HepG2 (cell line): ENCODE data around the gene DESI2. TPM values are rescaled to one million over a fixed set of nuclear protein-coding genes. Genes with fewer than 3 reads are reported as not detected.
A peak's percentile ranks its signal among the peaks of the same experiment; 100 is the strongest.

Experiments used
- ATAC-seq: fragments of 200-7000 bp; cut with Tn5 transposase; 3 replicates; pipeline ENCODE4 v1.9.1; 2020; ENCODE audit warnings: mild to moderate bottlenecking, moderate library complexity
- BruUV-seq: library from RNA; stranded (reverse); fragments of 400-500 nt; replicated peaks from 2 replicates; lab custom pipeline; 2021; lab: Mats Ljungman, UMichigan
- CTCF ChIA-PET: fragments of 300-600 bp; formaldehyde crosslinking; extraction: SDS; loops from one replicate; lab custom pipeline; 2021; ENCODE audit warnings: low total read pairs, inconsistent platforms, low intra/inter-chr PET ratio; lab: Yijun Ruan, JAX
- POLR2A ChIA-PET: fragments of 350-600 bp; sonication (Branson Sonifier 250); formaldehyde crosslinking; loops from one replicate; lab custom pipeline; 2020; ENCODE audit warnings: antibody characterized with exemption, inconsistent platforms; lab: Yijun Ruan, JAX
- DNase-seq: peaks from one replicate; pipeline ENCODE4 v3.0.0-alpha.2; 2015; ENCODE audit warnings: low spot score
- FAIRE-seq: peaks from 3 replicates; lab custom pipeline; 2011; peaks lifted over from hg19 to GRCh38; lab: Jason Lieb, UNC
- H2AFZ ChIP-seq: one replicate; pipeline ENCODE4 v1.6.1; 2011; ENCODE audit warnings: low read length, inconsistent platforms
- H3K27ac ChIP-seq: fragments of 300-600 bp; 3 replicates; pipeline ENCODE4 v1.8.0; 2011; ENCODE audit warnings: mixed run types, mild to moderate bottlenecking, mixed read lengths, low read length, inconsistent platforms; ENCODE audit not compliant: insufficient read depth; ENCODE audit errors: extremely low read length
- H3K27me3 ChIP-seq, 2 experiments: fragments of 200-600 bp in 1 of 2; 2 replicates in 1 of 2; 3 replicates in 1 of 2; pipeline versions ENCODE4 v1.6.0 to v1.8.0; 2011; ENCODE audit warnings: low read length in 2 of 2, mild to moderate bottlenecking in 2 of 2, moderate library complexity in 2 of 2, inconsistent platforms in 1 of 2; ENCODE audit not compliant: insufficient read depth in 2 of 2, control insufficient read depth in 1 of 2
- H3K36me3 ChIP-seq, 2 experiments: fragments of 200-600 bp in 1 of 2; replicated peaks in 1 of 2; 2 replicates in 1 of 2; 3 replicates in 1 of 2; pipeline versions ENCODE4 v1.5.1 to v1.8.0; 2011; ENCODE audit warnings: low read length in 2 of 2, inconsistent platforms in 1 of 2; ENCODE audit not compliant: insufficient read depth in 2 of 2, control insufficient read depth in 1 of 2
- H3K4me1 ChIP-seq: 2 replicates; pipeline ENCODE4 v1.5.1; 2012; ENCODE audit warnings: low read length, inconsistent platforms; ENCODE audit not compliant: insufficient read depth
- H3K4me2 ChIP-seq: 2 replicates; pipeline ENCODE4 v1.6.0; 2011; ENCODE audit warnings: low read depth, low read length, inconsistent platforms
- H3K4me3 ChIP-seq, 3 experiments: fragments of 200-600 bp in 1 of 3; sonication (generic), shearing (Covaris generic) in 1 of 3; replicated peaks in 1 of 3; 2 replicates each; pipeline ENCODE4 v1.5.1; 2011 to 2016; ENCODE audit warnings: low read length in 3 of 3, inconsistent platforms in 2 of 3, low read depth in 2 of 3, mild to moderate bottlenecking in 2 of 3, control low read depth in 1 of 3, mixed read lengths in 1 of 3; ENCODE audit not compliant: insufficient read depth in 1 of 3
- H3K79me2 ChIP-seq: one replicate; pipeline ENCODE4 v1.6.1; 2011; ENCODE audit warnings: low read length, inconsistent platforms; ENCODE audit not compliant: insufficient read depth
- H3K9ac ChIP-seq: 2 replicates; pipeline ENCODE4 v1.6.0; 2011; ENCODE audit warnings: mild to moderate bottlenecking, low read depth, low read length, inconsistent platforms; ENCODE audit not compliant: insufficient read depth
- H3K9me3 ChIP-seq: 2 replicates; pipeline ENCODE4 v1.5.1; 2012; ENCODE audit warnings: mild to moderate bottlenecking, low read length
- H4K20me1 ChIP-seq: 2 replicates; pipeline ENCODE4 v1.6.0; 2011; ENCODE audit warnings: inconsistent platforms, mild to moderate bottlenecking, low read length, moderate library complexity; ENCODE audit not compliant: insufficient read depth
- CENPT ChIP-seq: sonication (generic); formaldehyde crosslinking; IDR thresholded peaks from 2 replicates; pipeline ENCODE4 v1.8.0; 2022; ENCODE audit warnings: low read depth, mild to moderate bottlenecking, moderate library complexity, missing genetic modification reagents
- NFRKB ChIP-seq: fragments of 450-650 bp; IDR thresholded peaks from 2 replicates; pipeline ENCODE4 v1.6.1; 2017
- NR2F6 ChIP-seq, 2 experiments: IDR thresholded peaks; 2 replicates each; pipeline ENCODE4 v1.6.1; 2016; ENCODE audit warnings: antibody characterized with exemption in 1 of 2, mild to moderate bottlenecking in 1 of 2
- REL ChIP-seq: sonication (generic); formaldehyde crosslinking; conservative IDR thresholded peaks from 2 replicates; pipeline ENCODE4 v1.8.0; 2022; ENCODE audit warnings: mild to moderate bottlenecking, missing genetic modification reagents, moderate library complexity
- THAP11 ChIP-seq: IDR thresholded peaks from 2 replicates; pipeline ENCODE4 v1.6.1; 2016; ENCODE audit warnings: missing biosample characterization, missing genetic modification reagents
- ZNF556 ChIP-seq: sonication (generic); formaldehyde crosslinking; IDR thresholded peaks from 2 replicates; pipeline ENCODE4 v1.4.0; 2020; ENCODE audit warnings: mild to moderate bottlenecking, missing genetic modification reagents, borderline replicate concordance
- ZNF557 ChIP-seq: sonication (generic); formaldehyde crosslinking; IDR thresholded peaks from 2 replicates; pipeline ENCODE4 v1.4.0; 2020; ENCODE audit warnings: missing genetic modification reagents
- ZNF660 ChIP-seq: sonication (generic); formaldehyde crosslinking; IDR thresholded peaks from 2 replicates; pipeline ENCODE4 v1.5.1; 2020; ENCODE audit warnings: mild to moderate bottlenecking, low read depth, missing genetic modification reagents, borderline replicate concordance
- ZNF737 ChIP-seq: sonication (generic); formaldehyde crosslinking; IDR thresholded peaks from 2 replicates; pipeline ENCODE4 v1.5.0; 2020; ENCODE audit warnings: missing genetic modification reagents, mild to moderate bottlenecking, borderline replicate concordance
- ZNF773 ChIP-seq: sonication (generic); formaldehyde crosslinking; IDR thresholded peaks from 2 replicates; pipeline ENCODE4 v1.4.0; 2020; ENCODE audit warnings: missing genetic modification reagents, borderline replicate concordance
- WGBS: methylation state at CpG from one replicate; pipeline ENCODE4 v1.1.6; 2017; ENCODE audit warnings: low lambda C conversion rate; 5-methylcytosine and 5-hydroxymethylcytosine counted together
- in situ Hi-C: cut with HindIII; loops from 2 replicates; pipeline ENCODE4 v1.10.0; 2017; ENCODE audit warnings: low pct_unique_long_range_greater_than_20kb; ENCODE audit not compliant: extremely low pct_ligation_motif_present
- intact Hi-C: fragments of 100-400 bp; cut with micrococcal nuclease; formaldehyde crosslinking; loops from one replicate; pipeline ENCODE4 v1.10.0; 2022; ENCODE audit not compliant: unreplicated experiment
- polyA plus RNA-seq, 8 experiments: library from polyadenylated mRNA; depleted of rRNA in 3 of 8; stranded (reverse) in 7 of 8; unstranded in 1 of 8; fragments of >200 nt; fragmentation: Illumina TruSeq in 4 of 8; extraction: Trizol in 4 of 8; gene quantifications; 2 replicates each; pipeline versions ENCODE4 v1.2.1 to v1.2.3, GENCODE V29; 2011 to 2016; ENCODE audit warnings: low read depth in 4 of 8, missing spikeins in 1 of 8, mixed read lengths in 1 of 8; ENCODE audit not compliant: insufficient read depth in 1 of 8
- total RNA-seq, 5 experiments: library from RNA; depleted of rRNA; stranded (reverse); fragments of >200 nt; fragmentation: Illumina TruSeq; extraction: Trizol; gene quantifications; 2 replicates each; pipeline ENCODE4 v1.2.3, GENCODE V29; 2016; ENCODE audit warnings: low read depth in 1 of 5
- TF ChIP-seq, protein P1 (sequence below), 2 experiments: sonication (generic) in 1 of 2; formaldehyde crosslinking in 1 of 2; IDR thresholded peaks; 2 replicates each; pipeline versions ENCODE4 v1.5.1 to v1.6.1; 2011 to 2020; ENCODE audit warnings: borderline replicate concordance in 1 of 2, low read depth in 1 of 2, low read length in 1 of 2, mild to moderate bottlenecking in 1 of 2, missing genetic modification reagents in 1 of 2, moderate library complexity in 1 of 2
- TF ChIP-seq, protein P2 (sequence below): sonication (generic); formaldehyde crosslinking; IDR thresholded peaks from 2 replicates; pipeline ENCODE4 v1.5.0; 2020; ENCODE audit warnings: mild to moderate bottlenecking, missing genetic modification reagents, borderline replicate concordance
- TF ChIP-seq, protein P3 (sequence below): sonication (generic); formaldehyde crosslinking; IDR thresholded peaks from 2 replicates; pipeline ENCODE4 v1.5.1; 2020; ENCODE audit warnings: missing genetic modification reagents, mild to moderate bottlenecking, borderline replicate concordance

DESI2 gene
- total and polyA plus RNA-seq, 2 of the 13 experiments (the other 11 are each of a cell fraction or from before 2014, with no cell fraction given): 23.1 to 42.2 TPM

DNA sequence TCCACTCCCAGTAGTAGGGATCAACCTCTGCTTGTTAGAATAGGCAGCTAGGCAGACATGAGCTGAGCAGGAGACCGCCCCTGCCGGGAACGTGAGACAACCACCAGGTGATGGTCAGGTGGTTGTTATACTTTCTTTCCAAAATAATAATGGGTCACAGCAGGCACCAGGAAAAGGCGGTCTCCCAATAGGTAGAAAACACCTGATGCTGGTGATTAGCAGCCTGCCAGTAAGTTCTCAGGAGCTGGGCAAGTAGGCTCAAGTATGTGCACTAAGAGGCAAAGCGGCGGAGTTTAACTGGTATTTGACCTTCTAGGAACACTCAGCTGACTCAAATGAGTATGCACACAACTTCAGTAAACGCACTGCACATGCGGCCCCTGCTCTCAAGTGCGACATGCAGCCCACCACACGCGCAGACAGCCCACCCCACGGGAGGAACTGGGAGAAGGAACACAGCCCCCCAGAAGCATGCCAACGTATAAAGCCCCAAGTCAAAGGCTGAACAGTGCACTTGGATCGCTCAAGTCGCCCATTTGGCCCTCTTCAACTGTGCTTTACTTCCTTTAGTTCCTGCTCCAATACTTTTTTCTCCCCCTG is 80.0 kb downstream of the DESI2 start:
- peak; percentile 21; the same call in 2 of the 3 replicates for ATAC-seq
- no peaks in the 10 kb centered on the region for H3K36me3 ChIP-seq
- H3K4me1 ChIP-seq: peaks cover 9% of the 10 kb centered on the region
- H3K4me2 ChIP-seq: no peak overlapping the region
- WGBS: 77% methylated on average over 9 of the region's 15 CpGs
- H3K4me3 ChIP-seq: no peak overlapping the region
- H3K79me2 ChIP-seq: no peaks in the 10 kb centered on the region
- H4K20me1 ChIP-seq: no peaks in the 10 kb centered on the region
- peaks cover 13% of the 10 kb centered on the region; the same call in 1 of the 2 replicates for H3K9me3 ChIP-seq
- no peak overlapping the region for H3K27ac ChIP-seq
- peaks cover 0 to 32% of the 10 kb centered on the region in 2 experiments; a peak in 3 of 5 replicates for H3K27me3 ChIP-seq
- BruUV-seq: no TSS peak
- ChIA-PET POLR2A (no interaction called here), CTCF (no interaction called here)
- FAIRE-seq: no peak
- no peak overlapping the region for H3K9ac ChIP-seq
- intact Hi-C loops (no loop called here), in situ Hi-C loops (no loop called here)
- no peak overlapping the region for H2AFZ ChIP-seq
- no peak for DNase-seq
- TF ChIP-seq ZNF660 (CRISPR knock-in tag) (no peak), ZNF773 (CRISPR knock-in tag) (no peak), REL (CRISPR knock-in tag) (no peak), NFRKB (no peak), ZNF737 (CRISPR knock-in tag) (no peak), ZNF557 (CRISPR knock-in tag) (no peak), THAP11 (CRISPR knock-in tag) (no peak), NR2F6 (IDR thresholded peaks at IDR 0.05) (no peak), NR2F6 (CRISPR knock-in tag; IDR thresholded peaks at IDR 0.05) (no peak), ZNF556 (CRISPR knock-in tag) (no peak), CENPT (CRISPR knock-in tag) (no peak)
- TF ChIP-seq, protein P1, sequence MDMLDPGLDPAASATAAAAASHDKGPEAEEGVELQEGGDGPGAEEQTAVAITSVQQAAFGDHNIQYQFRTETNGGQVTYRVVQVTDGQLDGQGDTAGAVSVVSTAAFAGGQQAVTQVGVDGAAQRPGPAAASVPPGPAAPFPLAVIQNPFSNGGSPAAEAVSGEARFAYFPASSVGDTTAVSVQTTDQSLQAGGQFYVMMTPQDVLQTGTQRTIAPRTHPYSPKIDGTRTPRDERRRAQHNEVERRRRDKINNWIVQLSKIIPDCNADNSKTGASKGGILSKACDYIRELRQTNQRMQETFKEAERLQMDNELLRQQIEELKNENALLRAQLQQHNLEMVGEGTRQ (IDR thresholded peaks at IDR 0.05; ENCODE audit: low read depth, low read length): no peak
- TF ChIP-seq, protein P1 (CRISPR knock-in tag; IDR thresholded peaks at IDR 0.05; ENCODE audit: borderline replicate concordance): no peak
- TF ChIP-seq, protein P2, sequence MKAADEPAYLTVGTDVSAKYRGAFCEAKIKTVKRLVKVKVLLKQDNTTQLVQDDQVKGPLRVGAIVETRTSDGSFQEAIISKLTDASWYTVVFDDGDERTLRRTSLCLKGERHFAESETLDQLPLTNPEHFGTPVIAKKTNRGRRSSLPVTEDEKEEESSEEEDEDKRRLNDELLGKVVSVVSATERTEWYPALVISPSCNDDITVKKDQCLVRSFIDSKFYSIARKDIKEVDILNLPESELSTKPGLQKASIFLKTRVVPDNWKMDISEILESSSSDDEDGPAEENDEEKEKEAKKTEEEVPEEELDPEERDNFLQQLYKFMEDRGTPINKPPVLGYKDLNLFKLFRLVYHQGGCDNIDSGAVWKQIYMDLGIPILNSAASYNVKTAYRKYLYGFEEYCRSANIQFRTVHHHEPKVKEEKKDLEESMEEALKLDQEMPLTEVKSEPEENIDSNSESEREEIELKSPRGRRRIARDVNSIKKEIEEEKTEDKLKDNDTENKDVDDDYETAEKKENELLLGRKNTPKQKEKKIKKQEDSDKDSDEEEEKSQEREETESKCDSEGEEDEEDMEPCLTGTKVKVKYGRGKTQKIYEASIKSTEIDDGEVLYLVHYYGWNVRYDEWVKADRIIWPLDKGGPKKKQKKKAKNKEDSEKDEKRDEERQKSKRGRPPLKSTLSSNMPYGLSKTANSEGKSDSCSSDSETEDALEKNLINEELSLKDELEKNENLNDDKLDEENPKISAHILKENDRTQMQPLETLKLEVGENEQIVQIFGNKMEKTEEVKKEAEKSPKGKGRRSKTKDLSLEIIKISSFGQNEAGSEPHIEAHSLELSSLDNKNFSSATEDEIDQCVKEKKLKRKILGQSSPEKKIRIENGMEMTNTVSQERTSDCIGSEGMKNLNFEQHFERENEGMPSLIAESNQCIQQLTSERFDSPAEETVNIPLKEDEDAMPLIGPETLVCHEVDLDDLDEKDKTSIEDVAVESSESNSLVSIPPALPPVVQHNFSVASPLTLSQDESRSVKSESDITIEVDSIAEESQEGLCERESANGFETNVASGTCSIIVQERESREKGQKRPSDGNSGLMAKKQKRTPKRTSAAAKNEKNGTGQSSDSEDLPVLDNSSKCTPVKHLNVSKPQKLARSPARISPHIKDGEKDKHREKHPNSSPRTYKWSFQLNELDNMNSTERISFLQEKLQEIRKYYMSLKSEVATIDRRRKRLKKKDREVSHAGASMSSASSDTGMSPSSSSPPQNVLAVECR (CRISPR knock-in tag): no peak
- TF ChIP-seq, protein P3, sequence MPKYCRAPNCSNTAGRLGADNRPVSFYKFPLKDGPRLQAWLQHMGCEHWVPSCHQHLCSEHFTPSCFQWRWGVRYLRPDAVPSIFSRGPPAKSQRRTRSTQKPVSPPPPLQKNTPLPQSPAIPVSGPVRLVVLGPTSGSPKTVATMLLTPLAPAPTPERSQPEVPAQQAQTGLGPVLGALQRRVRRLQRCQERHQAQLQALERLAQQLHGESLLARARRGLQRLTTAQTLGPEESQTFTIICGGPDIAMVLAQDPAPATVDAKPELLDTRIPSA (CRISPR knock-in tag): no peak
